Large intestine (tissue), 3 donors: ENCODE results near the gene BRD8. TPM values are rescaled to one million over a fixed set of nuclear protein-coding genes. Genes with fewer than 3 reads are reported as not detected.
A peak's percentile ranks its signal among the peaks of the same experiment; 100 is the strongest.
"Not testable (repeated sequence)": the region's sequence is repeated elsewhere in the genome, so short reads cannot be mapped to it uniquely, and the experiment has no call there.

Experiments used
- DNase-seq, 2 donors: peaks; one replicate each; pipeline versions ENCODE4 v3.0.0 to v3.0.0-alpha.2; 2013
- H3K27ac ChIP-seq: one replicate; pipeline ENCODE4 v1.5.1; 2013; ENCODE audit warnings: low read length
- H3K27me3 ChIP-seq: 2 replicates; pipeline ENCODE4 v1.6.1; 2013; ENCODE audit warnings: low read length; ENCODE audit not compliant: control insufficient read depth, insufficient read depth
- H3K36me3 ChIP-seq: 2 replicates; pipeline ENCODE4 v1.6.1; 2013; ENCODE audit warnings: low read length; ENCODE audit not compliant: control insufficient read depth, insufficient read depth
- H3K4me1 ChIP-seq: one replicate; pipeline ENCODE4 v1.6.1; 2013; ENCODE audit warnings: low read length; ENCODE audit not compliant: control insufficient read depth, insufficient read depth
- H3K4me3 ChIP-seq: one replicate; pipeline ENCODE4 v1.5.1; 2013; ENCODE audit warnings: low read length
- H3K9me3 ChIP-seq: one replicate; pipeline ENCODE4 v1.6.1; 2013; ENCODE audit warnings: mild to moderate bottlenecking, low read depth, low read length, moderate library complexity; ENCODE audit not compliant: control insufficient read depth
- WGBS: methylation state at CpG from one replicate; pipeline ENCODE4 v1.1.5; 2013; ENCODE audit warnings: low lambda C conversion rate; ENCODE audit not compliant: insufficient coverage; 5-methylcytosine and 5-hydroxymethylcytosine counted together
- polyA plus RNA-seq: library from polyadenylated mRNA; unstranded; fragments of 120-200 nt; gene quantifications from one replicate; pipeline ENCODE4 v1.2.1, GENCODE V29; 2013

BRD8 gene
- polyA plus RNA-seq, 1 donor: 88.3 TPM

GRCh38 chr5:138210985-138211384 is 32.6 kb upstream of the BRD8 start:
- peaks cover 13% of the 10 kb centered on the region for H3K36me3 ChIP-seq
- H3K27ac ChIP-seq: no peak overlapping the region
- H3K4me1 ChIP-seq: no peaks in the 10 kb centered on the region
- DNase-seq: no peak
- no peaks in the 10 kb centered on the region for H3K27me3 ChIP-seq
- WGBS: 100% methylated on average over 1 of the region's 3 CpGs
- no peak overlapping the region for H3K4me3 ChIP-seq
- H3K9me3 ChIP-seq: no peaks in the 10 kb centered on the region

DNA sequence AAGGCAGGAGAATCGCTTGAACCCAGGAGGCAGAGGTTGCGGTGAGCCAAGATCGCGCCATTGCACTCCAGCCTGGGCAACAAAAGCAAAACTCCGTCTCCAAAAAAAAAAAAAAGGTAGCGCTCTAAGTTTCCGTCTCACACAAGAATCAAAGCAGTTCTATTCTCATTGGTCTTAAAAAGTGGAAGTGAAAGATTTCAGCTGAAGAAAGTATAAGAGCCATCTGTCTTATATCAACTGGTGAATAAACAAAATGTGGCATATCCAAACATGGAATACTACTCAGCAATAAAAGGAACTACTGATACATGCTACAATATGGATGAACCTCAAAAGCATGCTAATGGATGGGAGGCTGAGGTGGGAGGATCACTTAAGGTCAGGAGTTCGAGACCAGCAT is 15.4 kb upstream of the BRD8 start:
- not testable (repeated sequence) for H3K4me1 ChIP-seq, DNase-seq, H3K27ac ChIP-seq, H3K27me3 ChIP-seq, H3K4me3 ChIP-seq, H3K9me3 ChIP-seq
- H3K36me3 ChIP-seq: peaks cover 66% of the 10 kb centered on the region
- no CpG with 5 or more reads among the region's 8 CpGs for WGBS

DNA sequence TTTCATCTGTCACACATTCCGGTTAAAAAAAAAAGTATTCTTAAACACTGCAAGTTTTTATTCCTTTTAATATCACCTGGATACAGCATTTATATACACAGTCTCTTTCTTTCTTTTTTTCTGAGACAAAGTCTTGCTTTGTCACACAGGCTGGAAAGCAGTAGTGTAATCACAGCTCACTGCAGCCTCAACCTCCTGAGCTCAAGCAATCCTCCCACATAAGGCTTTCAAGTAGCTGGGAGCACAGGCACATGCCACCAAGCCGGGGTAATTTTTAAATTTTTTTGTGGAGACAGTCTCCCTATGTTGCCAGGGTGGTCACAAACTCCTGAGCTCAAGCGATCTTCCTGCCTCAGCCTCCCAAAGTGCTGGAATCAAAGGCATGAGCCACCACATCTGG is 14.4 kb upstream of the BRD8 start:
- Histone ChIP-seq H3K27me3 (no peaks in the 10 kb centered on the region), H3K36me3 (peaks cover 66% of the 10 kb centered on the region)
- 100% methylated on average over 1 of the region's 3 CpGs for WGBS

GRCh38 chr5:138188626-138189025 is 10.2 kb upstream of the BRD8 start:
- no peak overlapping the region for H3K27ac ChIP-seq
- peaks cover 81% of the 10 kb centered on the region for H3K36me3 ChIP-seq
- DNase-seq: no peak
- H3K4me3 ChIP-seq: no peak overlapping the region
- H3K27me3 ChIP-seq: no peaks in the 10 kb centered on the region
- H3K9me3 ChIP-seq: no peaks in the 10 kb centered on the region
- no CpG with 5 or more reads among the region's 3 CpGs for WGBS
- H3K4me1 ChIP-seq: no peaks in the 10 kb centered on the region

More for the DNA sequence above, 14.4 kb upstream of the BRD8 start:
- Histone ChIP-seq H3K4me3 (no peak overlapping the region), H3K27ac (no peak overlapping the region), H3K4me1 (no peaks in the 10 kb centered on the region), H3K9me3 (no peaks in the 10 kb centered on the region)
- no peak for DNase-seq

GRCh38 chr5:138186002-138186447 is 7.6 kb upstream of the BRD8 start:
- peaks cover 80% of the 10 kb centered on the region for H3K36me3 ChIP-seq
- no peak overlapping the region for H3K4me3 ChIP-seq
- DNase-seq: no peak
- no peaks in the 10 kb centered on the region for H3K9me3 ChIP-seq
- WGBS: no CpG with 5 or more reads among the region's 2 CpGs
- H3K4me1 ChIP-seq: no peaks in the 10 kb centered on the region
- no peak overlapping the region for H3K27ac ChIP-seq
- H3K27me3 ChIP-seq: no peaks in the 10 kb centered on the region

- WGBS: no CpG with 5 or more reads among the region's 6 CpGs
- Histone ChIP-seq H3K4me1 (peaks cover 10% of the 10 kb centered on the region), H3K9me3 (no peaks in the 10 kb centered on the region), H3K27me3 (no peaks in the 10 kb centered on the region), H3K4me3 (no peak overlapping the region), H3K27ac (no peak overlapping the region), H3K36me3 (peaks cover 56% of the 10 kb centered on the region)
- DNase-seq: no peak
These were observed 4.4 kb upstream of the BRD8 start for GRCh38 chr5:138182808-138183207.

DNA sequence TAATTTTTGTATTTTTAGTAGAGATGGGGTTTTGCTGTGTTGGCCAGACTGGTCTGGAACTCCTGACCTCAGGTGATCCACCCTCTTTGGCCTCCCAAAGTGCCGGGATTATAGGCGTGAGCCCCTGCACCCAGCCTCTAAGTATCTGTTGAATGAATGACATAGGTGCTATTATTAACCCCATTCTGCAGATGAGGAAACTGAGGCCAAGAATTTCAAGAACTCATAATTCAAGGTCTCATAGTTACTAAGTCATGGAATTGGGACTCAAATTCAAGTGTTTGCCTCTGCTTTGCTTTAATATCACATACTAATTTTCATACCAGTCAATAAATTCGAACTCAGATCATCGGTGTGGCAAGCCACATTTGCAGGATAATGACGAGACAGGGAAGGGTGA is 2.4 kb upstream of the BRD8 start:
- Histone ChIP-seq H3K4me1 (peaks cover 10% of the 10 kb centered on the region), H3K4me3 (no peak overlapping the region), H3K36me3 (peaks cover 51% of the 10 kb centered on the region), H3K27ac (no peak overlapping the region), H3K27me3 (no peaks in the 10 kb centered on the region), H3K9me3 (no peaks in the 10 kb centered on the region)
- no peak for DNase-seq
- no CpG with 5 or more reads among the region's 5 CpGs for WGBS

DNA sequence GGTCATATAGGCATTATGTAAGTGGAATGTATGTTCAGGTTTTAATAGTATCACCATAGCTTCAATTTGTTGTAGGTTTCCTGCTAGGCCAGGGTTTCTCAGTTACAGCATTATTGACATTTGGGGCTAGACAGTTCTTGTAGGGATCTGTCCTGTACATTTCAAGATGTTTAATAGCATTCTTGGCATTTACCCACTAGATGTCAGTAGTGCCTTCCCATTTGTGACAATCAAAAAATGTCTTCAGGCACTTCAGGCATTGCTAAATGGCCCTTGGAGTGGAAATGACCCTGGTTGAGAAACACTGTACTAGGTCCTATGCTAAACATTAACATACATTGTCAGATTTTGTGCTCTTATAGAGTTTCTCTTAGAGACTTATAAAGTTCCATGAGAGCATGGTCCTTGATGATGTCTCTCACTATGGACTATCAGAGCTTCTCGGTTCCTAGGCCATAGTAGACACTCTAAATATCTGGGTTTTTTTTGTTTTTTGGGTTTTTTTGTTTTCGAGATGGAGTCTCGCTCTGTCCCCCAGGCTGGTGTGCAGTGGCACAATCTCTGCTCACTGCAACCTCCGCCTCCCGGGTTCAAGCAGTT is 1.9 kb upstream of the BRD8 start:
- H3K36me3 ChIP-seq: peaks cover 51% of the 10 kb centered on the region
- no peak overlapping the region for H3K27ac ChIP-seq
- DNase-seq: peak; percentile 63 to 77
- H3K27me3 ChIP-seq: no peaks in the 10 kb centered on the region
- 100% methylated on average over 1 of the region's 5 CpGs for WGBS
- H3K9me3 ChIP-seq: no peaks in the 10 kb centered on the region
- H3K4me1 ChIP-seq: peaks cover 10% of the 10 kb centered on the region
- peak overlapping the region; percentile 88 for H3K4me3 ChIP-seq

DNA sequence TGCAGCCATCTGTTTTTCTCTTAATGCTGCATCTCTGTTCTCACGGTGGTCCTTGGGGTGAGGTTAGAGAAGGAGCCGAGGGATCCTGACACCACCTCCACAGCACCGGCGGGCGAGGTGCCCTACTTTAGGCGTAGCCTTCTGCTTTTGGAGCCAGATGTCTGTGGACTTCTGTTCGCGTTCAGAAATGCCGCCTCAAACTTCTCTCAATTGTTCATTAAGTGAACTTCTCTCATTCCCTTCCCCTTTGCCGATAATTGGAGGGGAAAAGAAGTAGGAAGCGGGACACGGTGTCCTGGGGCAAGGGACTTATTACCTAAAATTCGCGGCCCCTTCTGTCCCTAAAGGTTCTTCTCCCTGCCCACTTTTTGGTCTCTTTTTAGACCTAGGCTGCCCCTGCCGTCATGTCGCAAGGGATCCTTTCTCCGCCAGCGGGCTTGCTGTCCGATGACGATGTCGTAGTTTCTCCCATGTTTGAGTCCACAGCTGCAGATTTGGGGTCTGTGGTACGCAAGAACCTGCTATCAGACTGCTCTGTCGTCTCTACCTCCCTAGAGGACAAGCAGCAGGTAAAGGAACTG is 937 bp upstream of the BRD8 start:
- Histone ChIP-seq H3K36me3 (peaks cover 46% of the 10 kb centered on the region), H3K27me3 (no peaks in the 10 kb centered on the region), H3K9me3 (no peaks in the 10 kb centered on the region), H3K4me3 (peak overlapping the region; percentile 88), H3K27ac (no peak overlapping the region), H3K4me1 (peaks cover 10% of the 10 kb centered on the region)
- peak in 1 of 2 donors; percentile 10 for DNase-seq
- no CpG with 5 or more reads among the region's 23 CpGs for whole genome bisulfite sequencing

DNA sequence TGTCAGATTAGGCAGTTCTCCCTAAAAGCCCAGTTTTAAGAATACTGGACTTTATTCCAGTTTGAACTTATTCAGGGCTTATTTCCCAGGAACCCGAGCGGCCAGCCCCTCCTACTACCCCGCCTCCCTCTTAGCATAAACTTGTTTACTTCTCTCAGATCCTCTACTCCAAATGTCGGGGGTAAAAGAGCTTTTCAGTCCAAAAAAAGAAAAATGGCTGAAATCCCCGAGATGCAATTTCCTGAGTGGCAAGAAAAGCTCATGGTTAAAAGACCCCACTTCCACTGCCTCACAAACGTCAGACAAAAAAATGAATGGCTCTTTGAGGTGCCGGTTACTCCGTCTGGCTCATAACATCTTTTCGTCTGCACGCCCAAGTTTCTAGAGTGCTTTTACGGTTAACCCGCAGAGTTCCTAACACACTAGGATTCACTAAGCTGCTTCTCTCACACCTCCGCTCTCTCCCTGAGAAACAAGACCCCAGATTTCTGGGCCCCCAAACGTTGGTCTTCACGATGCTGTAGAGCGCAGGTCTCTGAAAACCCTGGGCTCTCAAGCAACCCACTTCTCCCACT is 402 bp downstream of the BRD8 start:
- no peaks in the 10 kb centered on the region for H3K9me3 ChIP-seq
- peaks cover 44% of the 10 kb centered on the region for H3K36me3 ChIP-seq
- H3K4me3 ChIP-seq: peak overlapping the region; percentile 88
- peak overlapping the region; percentile 90 for H3K27ac ChIP-seq
- DNase-seq: peak; percentile 3 to 42
- H3K27me3 ChIP-seq: no peaks in the 10 kb centered on the region
- H3K4me1 ChIP-seq: peaks cover 10% of the 10 kb centered on the region
- WGBS: no CpG with 5 or more reads among the region's 16 CpGs

DNA sequence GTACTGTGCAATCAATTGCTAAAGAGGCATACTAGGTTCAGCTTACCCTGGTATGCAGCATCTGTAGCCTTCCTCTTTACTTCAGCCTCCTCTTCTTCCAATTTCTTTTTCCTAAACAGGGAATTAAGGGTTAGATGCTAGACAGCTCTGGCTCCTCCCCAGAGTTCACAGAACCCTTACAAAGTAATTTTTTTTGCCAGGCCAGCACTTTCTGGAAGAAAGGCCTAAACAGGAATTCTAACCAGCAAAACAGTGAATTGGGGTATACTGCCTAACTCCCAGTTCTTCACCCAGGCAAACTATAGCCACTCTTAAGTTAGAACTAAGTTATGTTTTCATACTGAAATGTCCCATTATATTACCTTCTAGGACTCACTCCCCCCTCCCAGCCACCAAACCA is 8.1 kb downstream of the BRD8 start:
- H3K4me1 ChIP-seq: no peaks in the 10 kb centered on the region
- DNase-seq: no peak
- peaks cover 84% of the 10 kb centered on the region for H3K36me3 ChIP-seq
- H3K27me3 ChIP-seq: no peaks in the 10 kb centered on the region
- H3K4me3 ChIP-seq: no peak overlapping the region
- H3K9me3 ChIP-seq: no peaks in the 10 kb centered on the region
- no peak overlapping the region for H3K27ac ChIP-seq
